Activated naive CD4-positive, alpha-beta T cell treated with Interleukin-2 at 50 U/mL for 16 hours (primary cell): ENCODE results near the gene GABRA4.

Experiments
- DNase-seq: peaks from one replicate; pipeline ENCODE4 v3.0.0-alpha.2; 2020

GABRA4 gene

GRCh38 chr4:46993075-46994006, at the start of gene GABRA4:
Gene GABRA4, minus strand, starts transcription at chr4:46993581. Its CDS starts 157 bp downstream, at chr4:46993424.
- DNase-seq, result no peak

- no peak for DNase-seq
Measured at GRCh38 chr4:47040828-47041227, 47.4 kb upstream of the GABRA4 start.

GRCh38 chr4:47038263-47038662, 44.9 kb upstream of the GABRA4 start:
- no peak for DNase-seq

- DNase-seq, result peak; percentile 18
Measured at GRCh38 chr4:47032405-47033106, 39.2 kb upstream of the GABRA4 start.

GRCh38 chr4:47031751-47032404, 38.5 kb upstream of the GABRA4 start:
- DNase-seq, result no peak

- DNase-seq, result peak; percentile 12
Measured at GRCh38 chr4:47031011-47031678, 37.8 kb upstream of the GABRA4 start, which contains the start of gene GABRB1. Gene GABRB1, plus strand, starts transcription at chr4:47031567.

- no peak for DNase-seq
Measured at GRCh38 chr4:47017494-47017893, 24.1 kb upstream of the GABRA4 start.

GRCh38 chr4:47017081-47017480, 23.7 kb upstream of the GABRA4 start:
- DNase-seq, result no peak

GRCh38 chr4:47013373-47013772, 20.0 kb upstream of the GABRA4 start:
- no peak for DNase-seq

- DNase-seq, result no peak
Measured at GRCh38 chr4:47012676-47013075, 19.3 kb upstream of the GABRA4 start.

- no peak for DNase-seq
Measured at GRCh38 chr4:47010912-47011446, 17.6 kb upstream of the GABRA4 start.

- no peak for DNase-seq
Measured at GRCh38 chr4:47010347-47010911, 17.0 kb upstream of the GABRA4 start.

GRCh38 chr4:47002580-47002979, 9.2 kb upstream of the GABRA4 start:
- DNase-seq, result no peak

GRCh38 chr4:47000406-47000805, 7.0 kb upstream of the GABRA4 start:
- no peak for DNase-seq

- DNase-seq, result no peak
Measured at GRCh38 chr4:46999566-46999965, 6.2 kb upstream of the GABRA4 start.

- no peak for DNase-seq
Measured at GRCh38 chr4:46994007-46994405, 625 bp upstream of the GABRA4 start.

GRCh38 chr4:46992338-46992737, 1.0 kb downstream of the GABRA4 start:
- no peak for DNase-seq

- DNase-seq, result no peak
Measured at GRCh38 chr4:46986922-46987638, 6.3 kb downstream of the GABRA4 start.

GRCh38 chr4:46984781-46985180, 8.6 kb downstream of the GABRA4 start:
- DNase-seq, result no peak

- DNase-seq, result no peak
Measured at GRCh38 chr4:46980851-46981250, 12.5 kb downstream of the GABRA4 start.

GRCh38 chr4:46979726-46980125, 13.7 kb downstream of the GABRA4 start:
- no peak for DNase-seq

- no peak for DNase-seq
Measured at GRCh38 chr4:46979283-46979682, 14.1 kb downstream of the GABRA4 start.
